CD4-positive, alpha-beta T cell (primary cell): Measurements from ENCODE around the gene MBOAT2. TPM values are rescaled to one million over a fixed set of nuclear protein-coding genes. Genes with fewer than 3 reads are reported as not detected.

Source experiments
- ATAC-seq: fragments of 200-7000 bp; cut with Tn5 transposase; one replicate; pipeline ENCODE4 v1.10.0; 2022; ENCODE audit warnings: mild to moderate bottlenecking; ENCODE audit not compliant: poor library complexity
- CTCF ChIA-PET: fragments of 350-600 bp; sonication (Branson Sonifier 250); formaldehyde crosslinking; loops from one replicate; lab custom pipeline; 2021; ENCODE audit warnings: antibody characterized with exemption, inconsistent platforms; lab: Charles Lee
- POLR2A ChIA-PET: fragments of 350-600 bp; sonication (Branson Sonifier 250); formaldehyde crosslinking; loops from one replicate; lab custom pipeline; 2021; ENCODE audit warnings: antibody characterized with exemption, inconsistent platforms; lab: Charles Lee
- DNase-seq, 14 experiments: peaks; one replicate each; pipeline ENCODE4 v3.0.0-alpha.2; 2013 to 2020; ENCODE audit warnings: mixed read lengths in 2 of 14
- H3K27ac ChIP-seq, 2 donors: one replicate each; pipeline versions ENCODE4 v1.5.1 to v1.7.0; 2013; ENCODE audit warnings: low read length in 2 of 2, low read depth in 1 of 2, mild to moderate bottlenecking in 1 of 2
- H3K27me3 ChIP-seq, 2 experiments: 1 replicate in 1 of 2; 2 replicates in 1 of 2; pipeline versions ENCODE4 v1.6.1 to v1.7.0; 2013; ENCODE audit warnings: low read length in 2 of 2, control low read depth in 1 of 2, mild to moderate bottlenecking in 1 of 2, moderate library complexity in 1 of 2; ENCODE audit not compliant: insufficient read depth in 2 of 2, control insufficient read depth in 1 of 2
- H3K36me3 ChIP-seq: one replicate; pipeline ENCODE4 v1.6.1; 2013; ENCODE audit warnings: low read length, control low read depth; ENCODE audit not compliant: insufficient read depth
- H3K4me1 ChIP-seq: one replicate; pipeline ENCODE4 v1.6.1; 2013; ENCODE audit warnings: low read length, control low read depth; ENCODE audit not compliant: insufficient read depth
- H3K4me3 ChIP-seq: one replicate; pipeline ENCODE4 v1.5.1; 2013; ENCODE audit warnings: mild to moderate bottlenecking, low read length, moderate library complexity
- H3K9me3 ChIP-seq, 2 experiments: 1 replicate in 1 of 2; 2 replicates in 1 of 2; pipeline versions ENCODE4 v1.6.1 to v1.7.0; 2013; ENCODE audit warnings: low read length in 2 of 2, mild to moderate bottlenecking in 2 of 2, control low read depth in 1 of 2, moderate library complexity in 1 of 2; ENCODE audit not compliant: control insufficient read depth in 1 of 2, insufficient read depth in 1 of 2
- H3K27ac Mint-ChIP-seq: one replicate; pipeline ENCODE4 v1.8.0; 2020; ENCODE audit warnings: mixed read lengths
- H3K27me3 Mint-ChIP-seq: one replicate; pipeline ENCODE4 v1.8.0; 2021; ENCODE audit warnings: mixed read lengths
- H3K36me3 Mint-ChIP-seq: one replicate; pipeline ENCODE4 v1.8.0; 2021; ENCODE audit warnings: low read depth, mixed read lengths
- H3K4me1 Mint-ChIP-seq: one replicate; pipeline ENCODE4 v1.8.0; 2021; ENCODE audit warnings: low read depth, mixed read lengths
- H3K4me3 Mint-ChIP-seq: one replicate; pipeline ENCODE4 v1.8.0; 2020; ENCODE audit warnings: mild to moderate bottlenecking, mixed read lengths
- H3K9me3 Mint-ChIP-seq: one replicate; pipeline ENCODE4 v1.8.0; 2020; ENCODE audit warnings: mixed read lengths
- intact Hi-C, 2 experiments: fragments of 100-400 bp; cut with DNase I in 1 of 2; cut with micrococcal nuclease in 1 of 2; formaldehyde crosslinking; loops; one replicate each; pipeline versions ENCODE4 v1.15.1 to v1.9.0; 2023 to 2025; cut with DNase I, micrococcal nuclease
- total RNA-seq, 174 experiments: library from RNA in 2 of 174; stranded (reverse) in 2 of 174; gene quantifications; one replicate each; pipeline ENCODE4 v1.2.3 and lab custom pipeline; 2021 to 2026
- TF ChIP-seq, protein P1 (sequence below): fragments of 200-600 bp; IDR thresholded peaks from one replicate; pipeline ENCODE4 v1.8.0; 2022; ENCODE audit warnings: antibody characterized with exemption, mild to moderate bottlenecking

The MBOAT2 gene
- total RNA-seq, 2 experiments from 2014 or later, result 1.9 to 2.0 TPM

DNA sequence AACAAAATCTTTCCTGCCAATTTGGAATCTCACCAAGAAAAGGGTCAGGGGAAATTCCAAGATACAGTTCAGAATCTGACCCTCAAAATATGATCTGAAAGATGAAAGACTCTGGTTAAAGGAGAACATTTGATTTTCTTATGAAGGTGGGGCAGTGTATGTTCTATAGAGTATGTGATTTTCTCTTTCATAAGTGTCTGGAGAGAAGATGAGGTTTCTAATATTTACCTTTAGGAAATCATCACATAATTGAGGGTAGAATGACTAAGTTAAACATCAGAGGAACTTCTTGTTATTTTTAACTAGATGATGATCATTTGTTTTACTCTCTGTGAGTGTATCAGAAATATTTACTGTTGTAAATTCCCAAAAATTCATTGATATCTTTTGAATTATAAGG, 27.8 kb upstream of the MBOAT2 start:
- POLR2A ChIA-PET, result interaction anchor here (0.8 kb wide), 1 partner anchor 1998 kb away, joined by 3 read pairs; no protein-coding TSS in a partner anchor
- CTCF ChIA-PET, result no interaction called here
- no peaks in the 10 kb centered on the region for H3K36me3 ChIP-seq
- no peak overlapping the region for H3K27ac Mint-ChIP-seq
- peaks cover 1 to 2% of the 10 kb centered on the region in 2 experiments for H3K27me3 ChIP-seq
- H3K4me3 Mint-ChIP-seq, result no peak overlapping the region
- H3K36me3 Mint-ChIP-seq, result no peaks in the 10 kb centered on the region
- ATAC-seq, result no peak
- intact Hi-C loops, result no loop called here
- TF ChIP-seq, protein P1, sequence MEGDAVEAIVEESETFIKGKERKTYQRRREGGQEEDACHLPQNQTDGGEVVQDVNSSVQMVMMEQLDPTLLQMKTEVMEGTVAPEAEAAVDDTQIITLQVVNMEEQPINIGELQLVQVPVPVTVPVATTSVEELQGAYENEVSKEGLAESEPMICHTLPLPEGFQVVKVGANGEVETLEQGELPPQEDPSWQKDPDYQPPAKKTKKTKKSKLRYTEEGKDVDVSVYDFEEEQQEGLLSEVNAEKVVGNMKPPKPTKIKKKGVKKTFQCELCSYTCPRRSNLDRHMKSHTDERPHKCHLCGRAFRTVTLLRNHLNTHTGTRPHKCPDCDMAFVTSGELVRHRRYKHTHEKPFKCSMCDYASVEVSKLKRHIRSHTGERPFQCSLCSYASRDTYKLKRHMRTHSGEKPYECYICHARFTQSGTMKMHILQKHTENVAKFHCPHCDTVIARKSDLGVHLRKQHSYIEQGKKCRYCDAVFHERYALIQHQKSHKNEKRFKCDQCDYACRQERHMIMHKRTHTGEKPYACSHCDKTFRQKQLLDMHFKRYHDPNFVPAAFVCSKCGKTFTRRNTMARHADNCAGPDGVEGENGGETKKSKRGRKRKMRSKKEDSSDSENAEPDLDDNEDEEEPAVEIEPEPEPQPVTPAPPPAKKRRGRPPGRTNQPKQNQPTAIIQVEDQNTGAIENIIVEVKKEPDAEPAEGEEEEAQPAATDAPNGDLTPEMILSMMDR, result no peak
- H3K4me1 Mint-ChIP-seq, result peaks cover 4% of the 10 kb centered on the region
- no peak overlapping the region for H3K4me3 ChIP-seq
- peaks cover 65% of the 10 kb centered on the region for H3K27me3 Mint-ChIP-seq
- no peak overlapping the region for H3K27ac ChIP-seq
- no peak for DNase-seq
- H3K4me1 ChIP-seq, result no peaks in the 10 kb centered on the region
- H3K9me3 ChIP-seq, result no peaks in the 10 kb centered on the region
- no peaks in the 10 kb centered on the region for H3K9me3 Mint-ChIP-seq

DNA sequence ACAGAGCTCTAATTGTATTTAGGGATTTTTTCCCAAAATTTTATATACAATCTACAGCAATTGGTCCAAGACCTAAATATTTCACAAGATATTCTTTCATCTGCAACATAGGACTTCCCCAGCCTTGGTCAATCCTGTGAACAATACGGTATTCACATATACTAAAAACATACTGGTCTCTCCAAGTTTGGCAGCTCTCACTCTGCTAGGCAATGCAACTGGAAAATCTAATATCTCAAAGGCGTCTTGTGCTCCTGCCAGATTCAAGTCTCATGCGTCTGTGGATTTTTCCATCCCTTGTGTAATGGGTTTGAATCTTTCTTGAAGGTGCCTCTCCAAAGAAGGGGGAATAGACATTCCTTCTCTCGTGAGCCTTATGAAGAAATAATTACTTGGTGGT, 27.4 kb upstream of the MBOAT2 start:
- H3K27me3 Mint-ChIP-seq, result peaks cover 64% of the 10 kb centered on the region
- H3K4me1 Mint-ChIP-seq, result peaks cover 4% of the 10 kb centered on the region
- no peaks in the 10 kb centered on the region for H3K9me3 ChIP-seq
- no peaks in the 10 kb centered on the region for H3K36me3 Mint-ChIP-seq
- intact Hi-C loops, result no loop called here
- no peaks in the 10 kb centered on the region for H3K9me3 Mint-ChIP-seq
- ChIA-PET CTCF (no interaction called here), POLR2A (no interaction called here)
- H3K4me3 ChIP-seq, result no peak overlapping the region
- no peaks in the 10 kb centered on the region for H3K36me3 ChIP-seq
- DNase-seq (no peak), ATAC-seq (no peak)
- TF ChIP-seq, protein P1, result no peak
- no peak overlapping the region for H3K27ac Mint-ChIP-seq
- H3K4me1 ChIP-seq, result no peaks in the 10 kb centered on the region
- H3K27ac ChIP-seq, result no peak overlapping the region
- no peak overlapping the region for H3K4me3 Mint-ChIP-seq
- peaks cover 2 to 5% of the 10 kb centered on the region in 2 experiments for H3K27me3 ChIP-seq

DNA sequence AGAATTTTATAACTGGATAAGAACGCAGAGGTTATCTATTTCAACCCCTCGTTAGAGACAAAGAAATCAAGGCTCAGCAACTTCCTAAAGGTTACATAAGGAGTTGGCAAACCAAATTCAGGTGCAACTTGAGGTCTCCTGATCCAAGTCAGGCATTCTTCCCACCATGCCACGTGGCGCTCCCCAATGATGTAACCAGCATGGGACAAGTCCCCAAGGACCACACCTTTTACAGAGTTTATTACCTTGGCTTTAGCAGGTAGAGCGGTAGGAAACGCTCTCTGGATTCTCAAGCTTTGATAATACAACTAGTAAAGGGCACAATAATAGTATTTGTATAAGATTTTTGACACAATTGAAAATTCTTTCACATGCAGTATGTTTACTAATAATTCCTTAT, 26.7 kb upstream of the MBOAT2 start:
- Histone ChIP-seq H3K27ac (no peak overlapping the region), H3K27me3 (peaks cover 0 to 6% of the 10 kb centered on the region in 2 experiments), H3K36me3 (no peaks in the 10 kb centered on the region), H3K9me3 (no peaks in the 10 kb centered on the region), H3K4me3 (no peak overlapping the region), H3K4me1 (no peaks in the 10 kb centered on the region)
- Mint-ChIP-seq H3K4me1 (peaks cover 4% of the 10 kb centered on the region), H3K27ac (no peak overlapping the region), H3K9me3 (no peaks in the 10 kb centered on the region), H3K36me3 (no peaks in the 10 kb centered on the region), H3K4me3 (no peak overlapping the region), H3K27me3 (peaks cover 64% of the 10 kb centered on the region)
- no peak for ATAC-seq
- TF ChIP-seq, protein P1, result no peak
- no peak for DNase-seq
- ChIA-PET POLR2A (no interaction called here), CTCF (no interaction called here)
- intact Hi-C loops, result no loop called here
